Left ventricle myocardium superior (tissue), 1 donor: ENCODE data around the gene STAP2. TPM values are rescaled to one million over a fixed set of nuclear protein-coding genes. Genes with fewer than 3 reads are reported as not detected.
"Not testable (repeated sequence)": the region's sequence is repeated elsewhere in the genome, so short reads cannot be mapped to it uniquely, and the experiment has no call there.

ENCODE experiments used
- ATAC-seq: fragments of 200-7000 bp; cut with Tn5 transposase; one replicate; pipeline ENCODE4 v1.9.1; 2020; ENCODE audit warnings: mild to moderate bottlenecking, moderate library complexity
- DNase-seq: peaks from one replicate; pipeline ENCODE4 v3.0.0-alpha.2; 2020
- intact Hi-C: fragments of 100-400 bp; cut with micrococcal nuclease; formaldehyde crosslinking; loops from one replicate; pipeline ENCODE4 v1.11.0; 2022
- total RNA-seq: library from RNA; stranded (reverse); fragmentation: NEBNext Ultra II Directional; extraction: Animal tissue kit (Norgen Biotek cat#: 25700); gene quantifications from one replicate; pipeline ENCODE4 v1.2.1, GENCODE V29; 2021
- donor health status: DM: no; HTN: yes; CAD: no; lungs with severe emphysema.

Gene STAP2
- total RNA-seq, 1 donor from 2014 or later = 4.2 TPM

DNA sequence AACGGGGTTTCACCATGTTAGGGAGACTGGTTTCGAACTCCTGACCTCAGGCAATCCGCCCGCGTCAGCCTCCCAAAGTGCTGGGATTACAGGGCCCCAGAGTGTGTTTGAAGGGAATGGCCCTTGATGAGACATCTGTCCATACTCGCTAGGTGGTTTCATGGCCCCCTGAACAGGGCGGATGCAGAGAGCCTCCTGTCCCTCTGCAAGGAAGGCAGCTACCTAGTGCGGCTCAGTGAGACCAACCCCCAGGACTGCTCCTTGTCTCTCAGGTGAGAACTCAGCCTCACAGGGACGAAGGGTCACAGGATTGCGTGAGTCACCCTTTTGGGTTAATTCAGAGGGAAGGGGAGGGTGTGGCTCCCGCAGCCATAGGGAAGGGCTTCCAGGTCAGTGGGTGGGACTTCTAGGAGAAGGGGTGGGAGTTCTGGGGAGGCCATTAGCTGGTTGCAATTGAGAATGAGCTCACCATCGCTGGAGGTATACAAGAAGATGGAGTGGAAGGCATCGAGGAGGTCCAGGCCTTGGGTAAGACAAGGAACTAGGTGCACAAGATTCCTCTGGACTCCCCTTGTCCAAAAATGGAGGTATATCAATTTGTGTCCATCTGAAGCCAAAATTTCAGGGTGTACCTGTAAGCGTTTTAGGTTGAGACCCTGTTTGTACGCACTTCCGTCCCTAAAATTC is 50.4 kb downstream of the STAP2 start:
- intact Hi-C loops = no loop called here
- no peak for DNase-seq
- no peak for ATAC-seq

DNA sequence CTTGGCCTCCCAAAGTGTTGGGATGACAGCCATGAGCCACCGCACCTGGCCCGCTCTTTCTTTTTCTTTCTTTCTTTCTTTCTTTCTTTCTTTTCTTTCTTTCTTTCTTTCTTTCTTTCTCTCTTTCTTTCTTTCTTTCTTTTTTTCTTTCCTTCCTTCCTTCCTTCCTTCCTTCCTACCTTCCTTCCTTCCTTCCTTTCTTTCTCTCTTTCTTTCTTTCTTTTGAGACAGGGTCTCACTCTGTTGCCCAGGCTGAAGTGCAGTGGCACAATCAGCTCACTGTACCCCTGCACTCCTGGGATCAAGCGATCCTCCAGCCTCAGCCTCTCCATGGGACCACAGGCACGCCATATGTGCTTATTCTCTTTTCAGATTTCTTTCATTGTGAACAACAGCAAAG is 52.5 kb downstream of the STAP2 start:
- DNase-seq, ATAC-seq, intact Hi-C loops: not testable (repeated sequence)

DNA sequence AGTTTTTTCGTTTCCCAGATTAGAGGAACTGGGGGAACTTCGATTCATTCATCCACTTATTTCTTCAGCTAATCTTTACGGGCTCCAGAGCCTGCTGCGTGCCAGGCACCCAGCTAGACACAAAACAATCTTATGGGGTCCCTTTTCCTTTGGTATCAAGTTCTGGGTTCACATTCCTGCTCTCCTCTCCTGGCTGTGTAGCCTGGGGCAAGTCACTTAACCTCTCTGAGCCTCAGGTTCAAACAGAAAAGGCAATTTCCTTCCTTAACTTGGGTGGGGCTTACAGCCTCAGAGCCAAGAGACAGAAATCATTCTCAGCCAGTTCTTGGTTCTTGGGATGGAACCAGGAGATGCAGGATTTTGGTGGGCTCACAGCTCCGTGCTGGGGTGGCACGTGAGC is 53.7 kb downstream of the STAP2 start:
- ATAC-seq (no peak), DNase-seq (no peak)
- intact Hi-C loops = no loop called here

DNA sequence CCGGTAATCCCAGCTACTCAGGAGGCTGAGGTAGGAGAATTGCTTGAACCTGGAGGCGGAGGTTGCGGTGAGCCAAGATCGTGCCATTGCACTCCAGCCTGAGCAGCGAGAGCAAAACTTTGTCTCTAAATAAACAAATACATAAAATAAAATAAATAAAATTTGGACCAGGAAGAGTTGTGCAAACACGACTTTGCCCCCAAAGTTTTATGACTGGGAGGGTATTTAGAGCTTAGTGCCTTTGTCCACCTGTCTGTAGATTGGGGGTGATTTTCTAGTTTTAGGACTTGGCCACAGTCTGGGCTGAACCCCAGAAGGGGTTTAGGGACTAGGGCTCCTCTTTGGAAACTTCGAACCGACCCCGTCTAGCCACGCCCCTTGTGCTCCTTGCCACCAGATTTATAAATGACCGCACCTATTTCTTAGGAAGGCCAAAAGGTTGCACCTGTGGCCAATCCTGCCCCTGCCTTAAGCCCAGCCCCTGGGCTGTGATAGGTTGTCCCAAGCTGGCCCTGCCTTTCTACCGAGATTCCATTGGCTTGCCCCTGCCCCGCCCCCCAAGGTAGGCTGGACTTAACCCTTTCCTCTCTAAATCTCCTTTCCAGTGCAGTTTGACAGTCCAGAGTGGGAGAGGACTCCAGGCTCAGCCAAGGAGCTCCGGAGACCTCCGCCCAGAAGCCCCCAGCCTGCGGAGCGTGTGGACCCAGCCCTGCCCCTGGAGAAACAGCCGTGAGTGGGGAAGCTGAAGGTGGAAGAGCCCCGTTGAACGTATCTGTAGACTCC is 54.3 kb downstream of the STAP2 start:
- ATAC-seq = no peak
- intact Hi-C loops = no loop called here
- no peak for DNase-seq

DNA sequence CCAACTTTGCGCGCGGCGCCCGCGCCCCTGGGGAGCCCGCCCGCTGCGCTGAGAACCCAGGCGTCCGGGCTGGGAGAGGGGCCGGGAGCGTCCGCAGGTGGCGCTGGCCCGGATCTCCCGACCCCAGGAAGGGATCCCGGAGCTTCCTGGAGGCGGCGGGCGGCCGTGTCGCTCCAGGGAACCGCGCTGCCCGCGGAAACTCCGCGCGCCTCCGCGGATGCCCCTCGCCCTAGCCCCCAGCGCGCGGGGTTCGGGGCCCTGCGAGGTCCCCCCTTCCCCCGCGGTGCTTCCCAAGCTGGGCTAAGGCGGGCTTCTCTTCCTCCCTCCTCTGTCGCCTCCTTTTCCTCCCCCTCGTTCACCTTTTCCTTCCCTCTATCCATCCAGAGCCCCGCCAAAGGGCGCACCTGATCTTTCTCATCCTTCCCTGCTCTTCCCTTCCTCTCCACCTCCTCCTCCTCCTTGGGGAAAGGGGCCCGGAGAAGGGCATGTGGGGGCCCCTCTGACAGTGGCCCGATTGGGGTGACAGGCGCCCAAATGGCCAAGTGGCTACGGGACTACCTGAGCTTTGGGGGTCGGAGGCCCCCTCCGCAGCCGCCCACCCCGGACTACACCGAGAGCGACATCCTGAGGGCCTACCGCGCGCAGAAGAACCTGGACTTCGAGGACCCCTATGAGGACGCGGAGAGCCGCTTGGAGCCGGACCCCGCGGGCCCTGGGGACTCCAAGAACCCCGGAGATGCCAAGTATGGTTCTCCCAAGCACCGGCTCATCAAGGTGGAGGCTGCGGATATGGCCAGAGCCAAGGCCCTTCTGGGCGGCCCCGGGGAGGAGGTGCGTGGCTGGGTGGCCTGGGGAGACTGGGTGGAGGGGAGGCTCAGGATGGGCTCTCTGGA is 58.9 kb downstream of the STAP2 start:
- intact Hi-C loops = no loop called here
- DNase-seq = no peak
- no peak for ATAC-seq

DNA sequence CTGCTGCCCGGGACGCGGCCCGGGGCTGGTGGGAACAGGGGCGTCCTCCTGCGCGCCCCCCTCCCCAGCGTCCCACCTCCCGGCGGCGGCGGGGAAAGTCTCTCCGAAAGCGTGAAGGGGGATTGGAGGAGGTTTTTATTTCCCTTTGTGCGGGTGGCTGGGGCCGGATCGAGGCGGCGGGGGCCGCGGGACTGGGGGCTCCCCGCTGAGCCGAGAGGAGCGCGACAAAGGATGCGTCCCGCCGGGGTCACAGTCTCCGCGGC is 59.4 kb downstream of the STAP2 start:
- no peak for ATAC-seq
- no peak for DNase-seq
- intact Hi-C loops = no loop called here

DNA sequence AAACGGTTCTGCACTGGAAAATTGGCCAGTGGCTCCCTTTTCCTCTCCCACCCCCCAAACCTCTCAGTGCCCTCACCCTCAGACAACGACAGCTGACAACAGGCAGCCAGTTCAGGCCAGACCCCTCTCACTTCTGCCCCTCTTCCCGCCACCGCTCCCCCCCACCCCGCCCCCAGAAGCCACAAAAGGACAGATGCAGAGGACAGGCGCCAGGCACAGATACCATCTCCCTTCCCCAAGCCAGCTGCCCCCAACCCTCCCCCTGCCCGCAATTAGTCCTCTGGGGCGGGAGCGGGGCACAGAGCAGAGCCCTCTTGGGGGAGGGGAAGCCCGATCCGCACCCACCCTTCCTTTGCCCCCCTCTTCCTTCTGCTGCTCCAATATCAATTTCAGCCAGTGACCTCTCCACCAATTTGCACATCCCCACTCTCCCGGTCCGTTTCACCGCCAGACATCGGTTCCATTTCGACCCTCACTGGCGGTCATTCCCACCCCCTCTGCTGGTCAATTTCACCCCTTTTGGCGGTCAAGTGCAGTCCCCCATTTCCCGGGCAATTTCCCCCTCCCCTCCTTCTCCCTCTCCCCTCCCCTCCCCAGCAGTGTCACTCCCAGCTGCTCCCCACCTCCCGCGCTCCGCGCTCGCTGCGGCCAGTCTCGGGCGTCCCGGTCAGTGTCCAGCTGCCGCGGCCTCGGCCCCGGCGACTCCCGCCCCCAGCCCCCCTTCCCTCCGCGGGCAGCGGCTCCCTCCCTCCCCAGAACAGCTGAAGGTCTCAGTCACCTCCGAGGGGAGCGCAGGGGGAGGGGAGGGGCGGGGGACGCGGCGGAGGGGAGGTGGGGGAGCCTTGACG is 60.0 kb downstream of the STAP2 start, which contains the start of gene SHD:
Gene SHD, plus strand, starts transcription at position 848 of the 848 bp plus-strand sequence. CDS start 798 bp downstream, outside the sequence.
- intact Hi-C loops = no loop called here

DNA sequence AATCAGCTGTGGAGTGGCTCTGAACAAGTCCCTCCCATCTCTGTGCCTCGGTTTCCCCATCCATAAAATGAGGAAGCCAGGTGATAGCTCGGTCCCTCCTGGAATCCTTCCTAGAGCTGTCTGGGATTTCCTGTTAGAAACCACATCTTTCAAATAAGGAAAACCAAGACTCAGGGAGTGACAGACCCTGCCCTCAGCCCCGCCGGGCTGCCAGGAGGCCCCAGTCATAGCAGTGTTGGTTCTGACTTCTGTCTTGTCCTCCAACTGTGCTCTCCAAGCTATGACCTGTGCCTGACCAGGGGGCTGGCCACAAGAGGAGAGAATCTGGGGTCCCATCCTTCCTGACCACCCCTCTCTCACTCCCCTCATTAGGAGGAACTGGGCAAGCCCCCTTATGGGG is 60.6 kb downstream of the STAP2 start:
- no peak for ATAC-seq
- DNase-seq = no peak
- intact Hi-C loops = no loop called here

More for the DNA sequence above, 60.0 kb downstream of the STAP2 start, which contains the start of gene SHD:
- ATAC-seq (no peak), DNase-seq (no peak)

DNA sequence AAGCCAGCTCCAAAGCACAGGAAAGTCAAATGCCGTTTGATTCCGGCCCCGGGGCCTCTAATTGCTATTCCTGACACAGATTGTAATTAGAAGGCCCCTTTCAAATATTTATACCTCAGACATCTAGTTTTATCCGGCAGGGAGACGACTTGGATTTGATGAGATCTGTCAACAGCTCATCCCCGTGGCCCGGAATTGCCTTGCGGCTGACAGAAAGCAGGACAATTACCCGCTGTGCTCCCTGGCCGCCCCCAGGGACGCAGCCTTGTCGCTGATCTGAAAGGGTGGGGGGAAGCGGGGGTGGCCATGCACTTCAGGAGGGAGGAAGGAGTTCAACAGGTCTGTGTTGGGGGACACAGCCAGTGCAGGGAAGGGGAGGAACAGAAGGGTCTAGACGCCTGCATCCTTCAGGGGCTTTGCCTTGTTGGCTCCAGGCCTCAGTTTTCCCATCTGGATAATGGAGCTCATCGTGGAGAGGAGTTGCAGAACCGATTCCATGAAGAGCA is 61.4 kb downstream of the STAP2 start:
- intact Hi-C loops = no loop called here
- ATAC-seq (no peak), DNase-seq (no peak)

DNA sequence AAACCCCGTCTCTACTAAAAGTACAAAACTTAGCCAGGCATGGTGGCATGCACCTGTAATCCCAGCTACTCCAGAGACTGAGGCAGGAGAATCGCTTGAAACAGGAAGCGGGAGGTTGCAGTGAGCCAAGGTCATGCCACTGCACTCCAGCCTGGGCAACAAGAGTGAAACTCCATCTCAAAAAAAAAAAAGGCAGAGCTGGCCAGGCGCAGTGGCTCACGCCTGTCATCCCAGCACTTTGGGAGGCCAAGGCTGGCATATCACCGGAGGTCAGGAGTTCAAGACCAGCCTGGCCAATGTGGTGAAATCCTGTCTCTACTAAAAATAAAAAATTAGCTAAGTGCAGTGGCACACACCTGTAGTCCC is 64.3 kb downstream of the STAP2 start:
- DNase-seq, ATAC-seq, intact Hi-C loops: not testable (repeated sequence)

Other genes with a start within 250 kb of the STAP2 start
- 148 TPM for gene MAP2K2, start 214.7 kb downstream of the STAP2 start, total RNA-seq
- gene CREB3L3, start 185.2 kb downstream of the STAP2 start, total RNA-seq = not detected
- 9.3 TPM for gene SIRT6, start 156.3 kb downstream of the STAP2 start, total RNA-seq
- 0.42 TPM for gene ANKRD24, start 156.1 kb downstream of the STAP2 start, total RNA-seq
- gene EBI3, start 109.3 kb downstream of the STAP2 start, total RNA-seq = 0.92 TPM
- gene YJU2, start 91.7 kb downstream of the STAP2 start, total RNA-seq = 8.3 TPM
- not detected for gene SHD, start 59.6 kb downstream of the STAP2 start, total RNA-seq
- gene TMIGD2, start 36.4 kb downstream of the STAP2 start, total RNA-seq = not detected
- gene FSD1, start 34.2 kb downstream of the STAP2 start, total RNA-seq = not detected
- gene MPND, start 4.7 kb upstream of the STAP2 start, total RNA-seq = 19.2 TPM
- 19.1 TPM for gene SH3GL1, start 61.7 kb upstream of the STAP2 start, total RNA-seq
- gene CHAF1A, start 63.8 kb upstream of the STAP2 start, total RNA-seq = 7.2 TPM
- 127 TPM for gene UBXN6, start 119.0 kb upstream of the STAP2 start, total RNA-seq
- 30.3 TPM for gene HDGFL2, start 133.5 kb upstream of the STAP2 start, total RNA-seq
- gene PLIN4, start 179.7 kb upstream of the STAP2 start, total RNA-seq = 235 TPM
- gene PLIN5, start 196.4 kb upstream of the STAP2 start, total RNA-seq = 44.2 TPM
- 0.30 TPM for gene LRG1, start 201.2 kb upstream of the STAP2 start, total RNA-seq
- 15.7 TPM for gene SEMA6B, start 220.9 kb upstream of the STAP2 start, total RNA-seq